Stimulated activated CD8-positive, alpha-beta memory T cell treated with anti-CD3 and anti-CD28 coated beads, Interleukin-15, amount 100 ng/mL, for 1 hour (primary cell): ENCODE results near the gene FNDC10.
"Not testable (repeated sequence)": the region's sequence is repeated elsewhere in the genome, so short reads cannot be mapped to it uniquely, and the experiment has no call there.

Experiments used
- DNase-seq: peaks from one replicate; pipeline ENCODE4 v3.0.0-alpha.2; 2020; ENCODE audit warnings: low read depth

Gene FNDC10

DNA sequence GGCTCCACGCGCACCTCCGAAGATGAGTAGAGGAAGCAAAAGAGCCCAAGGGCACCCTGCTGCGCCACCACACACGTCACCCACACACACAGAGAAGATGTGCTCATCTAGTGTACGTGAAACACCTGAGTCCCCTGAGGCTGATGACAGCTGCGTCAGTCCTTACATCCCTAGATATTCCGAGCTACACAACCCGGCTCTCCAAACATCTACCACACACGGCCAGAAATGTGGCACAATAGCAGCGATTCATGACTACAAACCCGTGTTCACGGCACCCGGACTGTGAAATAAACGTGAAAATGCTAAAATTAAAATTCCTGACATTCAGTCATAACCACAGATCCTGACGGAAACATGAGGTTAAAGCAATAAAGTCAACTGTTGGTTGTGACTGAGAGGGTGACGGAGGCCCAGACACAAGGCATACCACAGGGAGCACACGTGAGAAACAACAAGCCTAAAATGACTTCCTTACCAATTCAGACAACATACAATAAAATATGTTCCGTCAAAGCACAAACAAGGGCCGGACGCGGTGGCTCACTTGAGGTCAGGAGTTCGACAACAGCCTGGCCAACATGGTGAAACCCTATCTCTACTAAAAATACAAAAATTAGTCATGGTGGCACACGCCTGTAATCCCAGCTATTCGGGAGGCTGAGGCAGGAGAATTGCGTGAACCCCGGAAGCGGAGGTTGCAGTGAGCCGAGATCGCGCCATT is 32.6 kb downstream of the FNDC10 start:
- DNase-seq: no peak

DNA sequence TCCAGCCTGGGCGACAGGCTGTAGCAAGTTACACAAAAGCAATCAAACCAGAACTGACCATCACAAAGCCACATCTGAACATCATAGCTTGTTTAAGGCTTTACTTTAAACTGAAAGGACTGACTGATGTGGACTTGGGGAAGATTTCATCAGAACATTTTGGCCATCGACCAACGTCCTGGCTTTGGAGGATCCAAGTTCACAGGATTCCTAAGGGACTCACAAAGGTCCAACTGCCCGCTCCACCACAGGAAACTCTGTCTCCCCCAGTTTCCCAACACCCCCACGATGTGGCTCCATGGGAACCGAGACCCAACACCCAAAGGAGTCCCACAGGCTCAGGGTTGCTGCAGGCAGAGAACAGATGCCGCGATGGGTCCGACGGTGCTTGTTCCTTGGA is 34.6 kb downstream of the FNDC10 start:
- DNase-seq: no peak

DNA sequence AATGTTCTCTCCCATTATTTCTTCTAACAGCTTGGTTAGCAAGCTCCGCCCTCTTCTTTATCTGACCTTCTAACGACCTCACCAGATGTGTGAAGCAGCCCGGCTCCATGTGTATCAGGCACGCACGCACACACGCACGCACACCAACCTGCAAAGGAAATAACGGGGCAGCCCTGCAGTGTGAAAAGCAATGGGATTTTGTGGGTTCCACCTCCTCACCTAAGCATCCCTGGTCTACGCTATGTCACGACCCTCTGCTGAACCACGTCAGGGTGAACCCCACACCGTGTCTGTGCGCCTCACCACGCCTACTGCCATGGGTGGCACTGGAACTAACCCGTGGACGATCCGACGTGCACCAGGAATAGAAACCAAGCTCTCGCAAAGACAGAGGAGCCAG is 35.7 kb downstream of the FNDC10 start:
- no peak for DNase-seq

DNA sequence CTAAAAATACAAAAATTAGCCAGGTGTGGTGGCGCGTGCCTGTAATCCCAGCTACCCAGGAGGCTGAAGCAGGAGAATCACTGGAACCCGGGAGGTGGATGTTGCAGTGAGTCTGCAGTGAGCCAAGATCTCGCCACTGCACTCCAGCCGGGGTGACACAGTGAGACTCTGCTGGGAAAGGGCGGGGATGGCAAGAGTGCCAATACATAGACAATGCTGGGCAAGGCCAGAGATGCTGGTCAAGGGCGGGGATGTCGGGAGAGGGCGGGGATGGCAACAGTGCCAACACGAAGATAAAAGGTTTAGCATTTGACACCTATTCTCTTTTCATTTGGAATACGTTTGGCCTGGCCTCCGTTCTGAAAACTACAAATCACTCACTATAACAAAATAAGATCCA is 36.2 kb downstream of the FNDC10 start:
- DNase-seq: no peak

DNA sequence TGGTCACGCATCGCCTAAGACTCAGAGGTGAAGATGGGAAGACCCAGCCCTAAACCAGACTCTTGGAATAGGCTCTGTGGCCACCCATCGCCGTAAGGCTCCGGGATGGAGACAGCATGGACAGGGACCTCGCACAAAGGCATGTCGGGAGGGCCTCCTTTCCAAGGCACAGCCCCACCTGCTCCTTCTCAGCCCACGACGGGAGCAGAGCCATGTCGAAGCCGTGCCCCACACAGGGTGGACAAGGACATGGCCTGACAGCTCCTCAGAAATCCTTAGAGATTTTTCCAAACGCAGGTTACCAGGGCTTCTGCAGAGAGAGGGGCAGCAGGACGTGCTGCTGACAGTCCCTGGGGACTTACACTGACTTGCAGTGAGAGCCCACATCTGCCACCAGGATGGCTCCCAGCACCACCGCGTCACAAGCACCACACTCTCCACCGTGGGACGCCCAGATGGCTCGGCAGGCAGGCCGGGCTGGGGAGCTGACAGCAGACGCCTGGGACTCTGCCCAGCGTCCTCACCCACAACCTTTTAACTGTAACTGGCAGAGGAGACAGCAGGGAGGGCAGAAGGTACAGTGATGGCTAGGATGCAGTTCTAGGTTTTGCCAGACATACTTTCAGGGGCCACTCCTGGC is 37.3 kb downstream of the FNDC10 start:
- DNase-seq: no peak

DNA sequence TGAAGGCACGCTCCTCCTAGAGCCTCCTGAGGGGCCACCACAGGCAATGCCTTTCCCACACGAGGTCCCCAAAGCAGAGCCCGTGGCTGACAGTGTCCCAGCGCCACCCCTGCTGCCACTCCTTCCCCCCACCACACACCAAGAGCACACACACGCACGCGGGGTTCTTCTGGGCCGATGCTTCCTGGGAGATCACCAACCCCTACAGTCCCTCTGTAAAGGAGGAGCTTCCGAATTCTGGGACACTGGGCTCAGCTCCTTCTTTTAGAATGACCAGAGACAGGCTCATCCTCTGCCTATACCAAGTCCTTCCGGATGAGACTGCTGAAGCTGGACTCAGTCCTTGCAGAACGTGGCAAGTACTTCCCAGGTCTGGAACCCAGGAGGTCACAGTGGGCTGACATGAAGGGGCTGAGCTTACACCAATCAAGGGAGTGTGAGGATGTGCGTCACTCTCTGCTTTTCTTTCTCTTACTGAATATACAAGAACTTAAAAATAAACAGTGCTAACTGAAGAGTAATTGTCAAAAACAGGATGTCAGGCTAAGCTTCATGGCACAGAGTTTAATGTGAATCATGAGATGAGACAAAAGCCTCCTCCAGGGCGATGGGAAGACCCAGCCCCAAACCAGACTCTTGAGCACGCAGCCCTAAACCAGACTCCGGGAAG is 38.0 kb downstream of the FNDC10 start:
- no peak for DNase-seq

DNA sequence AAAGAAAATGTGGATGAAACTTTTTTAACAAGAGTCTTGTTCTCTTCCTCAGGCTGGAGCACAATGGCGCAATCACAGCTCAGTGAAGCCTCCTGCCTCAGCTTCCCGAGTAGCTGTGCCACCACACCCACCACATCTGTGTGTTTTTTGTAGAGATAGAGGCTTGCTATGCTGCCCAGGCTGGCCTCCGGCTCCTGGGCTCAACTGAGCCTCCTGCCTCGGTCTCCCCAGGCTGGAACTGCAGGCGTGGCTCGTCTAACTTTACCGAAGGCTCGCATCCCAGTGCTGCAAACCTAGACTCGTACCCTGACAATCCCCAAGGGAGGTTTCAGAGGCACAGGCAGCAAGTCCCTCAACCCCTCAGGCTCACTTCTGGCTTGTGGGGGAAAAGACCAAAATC is 39.8 kb downstream of the FNDC10 start:
- no peak for DNase-seq

DNA sequence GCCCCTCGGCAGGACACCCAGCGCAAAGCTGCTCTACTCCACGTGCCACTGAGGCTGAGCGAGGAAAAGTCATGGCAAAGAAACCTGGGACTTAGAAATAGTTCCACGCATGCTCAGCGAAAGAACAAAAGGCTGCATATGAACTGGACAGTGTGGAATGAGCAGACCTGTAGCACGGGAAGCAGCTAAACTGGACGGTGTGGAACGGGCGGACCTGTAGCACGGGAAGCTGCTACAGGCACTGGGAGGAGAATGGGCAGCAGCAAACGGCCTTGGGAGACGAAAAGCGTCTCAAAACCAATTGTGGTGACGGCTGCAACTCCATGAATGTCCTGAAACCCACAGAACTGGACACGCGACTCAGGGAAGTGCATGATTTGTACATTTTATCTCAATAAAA is 40.9 kb downstream of the FNDC10 start:
- DNase-seq: no peak

DNA sequence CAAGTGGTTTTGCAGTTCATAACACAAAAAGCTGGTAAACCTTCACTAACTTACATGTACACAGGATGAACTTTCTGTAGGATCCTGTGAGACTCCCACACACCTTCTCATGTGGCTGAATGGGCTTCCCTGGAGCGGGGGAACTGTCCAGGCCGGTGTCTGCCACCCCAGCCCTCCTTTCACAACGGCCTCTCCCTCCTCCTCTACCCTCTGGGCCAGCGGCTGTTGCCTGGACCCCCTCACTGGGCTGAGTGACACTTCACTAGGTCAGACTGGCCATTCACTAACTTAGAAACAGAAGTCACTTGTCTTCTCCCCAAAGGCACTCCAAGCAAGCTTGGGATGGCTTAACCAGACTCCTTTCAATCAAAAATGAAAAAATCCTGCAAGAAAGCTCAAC is 41.3 kb downstream of the FNDC10 start:
- no peak for DNase-seq

DNA sequence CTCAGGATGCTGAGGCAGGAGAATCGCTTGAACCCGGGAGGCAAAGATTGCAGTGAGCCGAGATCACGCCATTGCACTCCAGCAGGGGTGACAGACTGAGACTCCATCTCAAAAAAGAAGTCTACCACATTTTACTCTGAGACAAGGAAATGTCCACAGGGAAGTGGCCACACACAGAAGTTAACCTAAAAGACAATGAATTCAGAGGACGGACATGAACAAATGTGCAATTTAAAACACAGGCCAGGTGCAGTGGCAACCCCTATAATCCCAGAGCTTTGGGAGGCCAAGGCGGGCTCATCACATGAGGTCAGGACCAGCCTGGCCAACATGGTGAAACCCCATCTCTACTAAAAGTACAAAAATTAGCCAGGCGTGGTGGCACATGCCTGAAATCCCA is 42.2 kb downstream of the FNDC10 start:
- DNase-seq: not testable (repeated sequence)

DNA sequence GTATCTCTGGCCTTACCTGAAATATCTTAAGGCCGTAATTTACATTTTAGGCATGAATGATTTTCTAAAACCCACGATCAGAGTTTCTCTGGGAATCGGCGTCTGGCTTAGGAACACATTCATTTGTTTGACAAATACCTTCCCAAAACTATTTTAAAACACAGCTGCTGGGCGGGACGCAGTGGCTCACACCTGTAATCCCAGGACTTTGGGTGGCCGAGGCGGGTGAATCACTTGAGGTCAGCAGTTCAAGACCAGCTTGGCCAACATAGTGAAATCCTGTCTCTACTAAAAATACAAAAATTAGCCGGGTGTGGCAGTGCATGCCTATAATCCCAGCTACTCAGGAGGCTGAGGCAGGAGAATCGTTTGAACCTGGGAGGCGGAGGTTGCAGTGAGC is 43.0 kb downstream of the FNDC10 start:
- not testable (repeated sequence) for DNase-seq

DNA sequence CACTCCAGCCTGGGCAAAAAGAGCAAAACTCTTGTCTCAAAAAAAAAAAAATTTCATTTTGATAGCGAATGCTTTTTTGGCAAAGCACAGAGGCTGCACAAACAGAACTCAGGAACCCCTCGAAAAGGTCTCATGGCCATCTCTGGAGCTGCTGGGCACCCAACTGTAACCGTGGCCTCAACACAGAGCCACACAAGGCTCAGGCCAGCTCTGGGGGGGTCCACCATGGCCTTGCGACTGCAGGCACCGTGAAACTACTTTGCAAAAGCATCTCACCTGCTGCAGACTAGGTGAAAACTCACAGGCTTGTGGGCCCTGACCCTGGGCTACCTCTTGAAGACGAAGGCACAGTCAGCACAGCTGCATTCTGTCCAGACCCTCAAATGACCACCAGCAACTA is 43.4 kb downstream of the FNDC10 start:
- no peak for DNase-seq

DNA sequence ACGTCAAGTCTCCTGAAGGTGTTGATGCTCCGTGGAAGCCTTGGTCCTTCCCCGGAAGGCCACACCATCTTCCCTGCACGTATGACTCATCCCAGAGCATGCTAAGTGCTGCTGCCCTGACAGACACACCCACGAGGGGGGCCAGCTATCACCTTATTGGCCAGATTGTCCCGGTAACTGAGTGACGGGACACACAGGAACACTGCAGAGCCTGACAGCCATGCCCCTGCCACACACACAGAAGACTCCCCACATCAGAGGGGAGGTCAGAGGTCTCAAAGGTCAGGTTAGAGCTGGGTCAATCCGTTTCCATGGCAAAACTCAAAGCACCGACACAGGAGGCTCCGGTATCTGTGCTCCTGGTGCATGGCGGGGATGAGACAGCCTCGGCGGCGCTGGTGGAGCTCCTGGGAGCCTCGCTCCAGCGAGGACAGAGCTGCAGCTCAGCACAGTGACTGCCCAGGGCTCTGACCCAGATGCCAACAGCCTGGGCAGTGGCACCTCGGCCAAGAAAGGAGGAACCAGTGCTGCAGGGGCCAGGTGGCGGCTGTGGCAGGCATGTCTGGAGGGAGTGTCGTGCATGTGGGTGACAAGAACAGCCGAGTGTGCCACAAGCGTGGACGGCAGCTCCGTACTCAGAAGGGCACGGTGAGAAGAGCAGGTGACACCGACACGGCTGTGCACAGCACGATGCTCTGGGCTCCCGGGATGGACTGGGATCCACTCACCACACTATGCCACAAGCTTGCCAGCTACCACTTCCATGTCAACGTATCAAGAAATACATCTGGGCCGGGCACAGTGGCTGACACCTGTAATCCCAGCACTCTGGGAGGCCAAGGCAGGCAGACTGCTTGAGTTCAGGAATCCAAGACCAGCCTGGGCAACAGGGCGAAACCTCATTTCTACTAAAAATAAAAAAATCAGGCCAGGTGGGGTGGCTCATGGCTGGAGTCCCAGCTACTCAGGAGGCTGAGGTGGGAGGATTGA is 44.7 kb downstream of the FNDC10 start:
- DNase-seq: no peak

DNA sequence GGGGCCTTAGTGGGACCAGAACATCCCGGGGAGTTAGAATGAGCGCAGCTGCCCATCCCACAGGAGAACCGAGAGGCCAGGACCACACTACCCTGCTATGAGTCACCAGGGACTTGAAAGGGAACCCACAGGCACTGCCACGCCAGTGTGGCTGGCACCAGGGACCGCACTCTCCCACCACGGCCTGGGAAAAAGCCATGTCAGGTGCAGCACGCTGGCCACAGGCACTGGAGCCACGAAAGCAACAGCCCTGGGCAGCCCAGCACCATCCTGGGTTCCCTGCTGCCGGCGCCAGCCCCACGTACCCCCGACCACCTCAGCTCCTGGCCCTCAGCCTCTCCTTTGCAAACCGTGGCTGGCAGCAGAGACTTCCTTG is 45.4 kb downstream of the FNDC10 start:
- no peak for DNase-seq

DNA sequence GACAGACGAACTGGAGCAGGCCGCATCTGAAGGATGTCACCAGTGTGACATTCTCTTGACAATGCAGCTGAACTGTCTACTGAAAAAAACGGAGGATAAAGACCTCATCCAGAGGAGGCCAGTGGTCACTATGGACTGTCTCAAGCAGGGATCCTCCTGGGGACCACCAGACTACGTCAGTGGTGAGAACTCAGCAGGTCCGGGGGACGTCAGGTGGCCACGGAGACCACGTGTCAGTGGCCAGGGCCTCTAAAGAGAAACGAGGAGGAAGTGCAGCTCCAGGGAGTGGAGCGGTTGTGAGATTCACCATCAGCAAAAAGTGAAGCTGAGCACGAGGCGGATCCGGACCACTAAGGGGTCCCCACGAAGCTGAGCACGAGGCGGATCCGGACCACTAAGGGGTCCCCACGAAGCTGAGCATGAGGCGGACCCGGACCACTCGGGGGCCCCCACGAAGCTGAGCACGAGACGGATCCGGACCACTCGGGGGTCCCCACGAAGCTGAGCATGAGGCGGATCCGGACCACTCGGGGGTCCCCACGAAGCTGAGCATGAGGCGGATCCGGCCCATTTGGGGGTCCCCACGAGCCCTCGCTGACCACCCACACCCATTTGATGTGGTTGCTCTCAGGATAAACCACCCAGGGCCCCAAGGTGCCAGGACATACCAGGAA is 46.0 kb downstream of the FNDC10 start:
- DNase-seq: no peak

DNA sequence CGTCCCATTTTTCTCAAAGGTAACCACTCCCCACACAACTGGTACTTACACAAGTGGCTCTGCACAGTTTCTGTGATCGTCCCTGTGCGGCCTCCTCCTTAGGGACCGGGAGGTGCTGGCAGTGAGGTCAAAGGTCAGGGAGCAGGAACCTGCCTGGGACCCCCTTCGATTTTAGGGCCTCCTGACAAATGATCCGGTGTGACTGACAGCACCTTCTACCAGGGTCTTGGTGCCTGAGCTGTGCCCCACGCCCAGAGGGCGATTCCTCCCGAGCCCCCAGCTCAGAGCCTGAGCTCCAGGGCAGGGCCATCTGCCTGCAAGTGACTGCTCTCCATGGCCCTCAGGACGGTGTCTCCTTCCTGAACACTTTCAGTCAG is 47.7 kb downstream of the FNDC10 start:
- no peak for DNase-seq

DNA sequence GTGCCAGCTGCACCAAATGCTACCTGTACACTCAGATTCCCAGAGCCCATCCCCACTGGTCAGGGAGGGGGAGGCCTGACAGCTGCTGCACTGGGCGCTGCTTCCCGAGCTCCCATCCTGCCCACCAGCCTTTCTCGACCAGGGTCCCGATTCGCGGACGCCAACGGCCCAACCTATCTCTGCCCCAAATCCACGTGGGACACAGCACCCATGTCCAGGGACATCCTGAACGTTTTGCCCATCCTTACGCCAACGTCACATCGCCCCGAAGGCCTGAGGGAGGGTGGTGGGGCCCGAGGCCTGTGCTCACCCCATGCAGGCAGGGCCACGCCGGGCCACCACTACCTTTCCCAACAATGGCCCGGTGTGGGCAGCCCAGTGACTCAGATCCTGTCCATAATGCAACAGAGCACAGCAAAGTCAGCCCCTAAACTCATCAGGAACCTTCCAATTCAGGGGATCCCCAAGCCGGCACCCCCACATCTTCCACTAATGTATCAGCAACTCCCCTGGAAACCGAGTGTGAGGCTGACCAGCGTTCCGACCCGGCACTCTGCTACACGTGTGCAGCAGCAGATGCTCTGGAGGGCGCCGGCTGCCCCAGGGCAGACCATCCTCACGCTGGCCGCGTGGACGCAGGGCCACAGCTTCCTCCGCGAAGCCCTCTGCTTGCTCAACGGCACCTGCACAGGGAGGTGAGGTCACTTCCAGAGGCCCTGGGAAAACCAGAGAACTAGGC is 48.2 kb downstream of the FNDC10 start:
- no peak for DNase-seq

DNA sequence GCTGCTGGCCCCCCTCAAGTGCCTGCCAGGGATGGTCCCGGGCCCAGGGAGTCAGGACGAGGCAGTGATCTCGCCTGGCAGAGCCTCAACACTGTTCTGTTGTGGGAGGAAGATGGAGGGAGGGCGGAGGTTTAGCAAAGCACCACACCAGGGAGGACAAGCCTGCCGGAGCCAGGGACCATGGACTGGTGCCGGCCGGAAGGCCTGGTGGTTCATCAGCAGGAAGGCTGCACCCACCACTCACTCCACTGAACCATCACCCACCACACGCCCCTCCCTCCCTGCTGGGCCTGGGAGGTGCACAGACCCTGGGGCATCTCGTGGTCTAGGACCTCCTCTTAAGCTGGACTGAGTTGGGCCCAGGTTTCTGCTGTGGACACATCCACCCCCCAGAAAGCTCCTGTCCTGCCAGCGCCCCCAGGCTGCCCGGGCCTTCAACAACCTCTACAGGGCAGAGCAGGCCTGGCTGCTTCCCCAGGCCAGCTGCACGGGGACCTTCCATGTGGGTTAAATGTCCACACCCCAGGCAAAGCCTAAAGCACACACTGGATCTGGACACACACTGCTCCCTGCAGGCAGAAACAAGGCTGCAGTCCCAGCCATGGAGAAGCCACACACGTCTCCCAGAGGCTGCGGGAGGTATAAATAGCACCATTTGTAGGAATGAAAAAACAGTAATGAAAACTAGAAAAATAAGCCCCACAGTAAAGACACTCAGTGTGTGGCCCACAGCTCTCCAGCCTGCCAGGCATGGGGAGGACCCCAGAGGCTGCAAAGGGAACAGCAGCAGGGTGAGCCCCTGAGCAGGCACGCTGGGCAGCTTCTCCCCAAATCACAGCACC is 49.1 kb downstream of the FNDC10 start:
- no peak for DNase-seq

DNA sequence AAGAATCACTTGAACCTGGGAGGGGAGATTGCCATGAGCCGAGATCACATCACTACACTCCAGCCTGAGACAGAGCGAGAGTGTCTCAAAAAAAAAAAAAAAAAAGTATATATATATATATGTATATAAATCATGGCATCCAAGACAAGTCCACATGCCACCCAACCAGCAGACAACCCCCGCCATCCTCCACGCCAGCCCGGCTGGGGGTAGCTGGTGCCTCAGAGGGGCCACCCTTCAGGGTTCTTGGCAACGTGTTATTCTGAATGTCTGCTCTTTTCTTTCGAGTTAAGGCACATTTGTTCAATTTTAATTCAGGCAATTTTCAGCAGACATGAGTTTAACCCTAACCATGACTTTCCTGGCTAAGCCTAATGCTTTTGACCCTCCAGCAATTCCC is 49.8 kb downstream of the FNDC10 start:
- DNase-seq: no peak

DNA sequence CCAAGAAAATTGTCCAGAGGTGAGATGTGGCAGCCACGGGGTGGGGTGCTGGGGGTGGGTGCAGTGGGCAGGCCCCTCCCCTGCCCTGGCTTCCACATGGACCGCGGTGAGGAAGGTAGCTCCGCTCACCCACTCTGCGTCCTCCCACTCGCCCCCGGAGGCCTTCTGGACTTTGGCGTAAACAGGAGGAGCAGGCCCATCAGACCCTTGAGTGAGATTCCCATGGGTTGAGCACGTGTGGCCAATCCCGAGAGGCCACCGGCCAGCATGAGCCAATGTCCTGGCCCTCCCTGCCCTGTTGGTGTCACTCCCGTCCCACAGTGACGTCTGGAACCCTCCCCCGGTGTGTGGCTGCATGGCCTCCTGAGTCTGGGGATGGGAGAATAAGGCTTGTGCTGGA is 51.3 kb downstream of the FNDC10 start:
- no peak for DNase-seq
